ENCODE results near the gene WDR74.
"Not testable (repeated sequence)": the region's sequence is repeated elsewhere in the genome, so short reads cannot be mapped to it uniquely, and the experiment has no call there.

The WDR74 gene

GRCh38 chr11:62842171-62842741 lies 2.9 kb upstream of the WDR74 start:
- no peak for TF ChIP-seq CTCF (IDR thresholded peaks at IDR 0.05; ENCODE audit: extremely low read depth, missing control alignments)
- peak; percentile 26 for DNase-seq (ENCODE audit: low spot score)

- no peak for TF ChIP-seq CTCF (IDR thresholded peaks at IDR 0.05; ENCODE audit: extremely low read depth, missing control alignments)
Observed at GRCh38 chr11:62841361-62842170, 2.2 kb upstream of the WDR74 start.

GRCh38 chr11:62840721-62841360 lies 1.5 kb upstream of the WDR74 start:
- not testable (repeated sequence) for DNase-seq (ENCODE audit: low spot score)

More at GRCh38 chr11:62841361-62842170, 2.2 kb upstream of the WDR74 start:
- DNase-seq (ENCODE audit: low spot score): peak; percentile 87

- no peak for DNase-seq (ENCODE audit: low spot score)
- no peak for TF ChIP-seq CTCF (IDR thresholded peaks at IDR 0.05; ENCODE audit: extremely low read depth, missing control alignments)
Observed at GRCh38 chr11:62835336-62835735, 4.1 kb downstream of the WDR74 start.

GRCh38 chr11:62832336-62833234 lies 6.8 kb downstream of the WDR74 start, which contains the start of gene TEX54:
Gene TEX54, minus strand, starts transcription at chr11:62832841.
- no peak for DNase-seq (ENCODE audit: low spot score)
- TF ChIP-seq CTCF (IDR thresholded peaks at IDR 0.05; ENCODE audit: extremely low read depth, missing control alignments): no peak

GRCh38 chr11:62831520-62832335 lies 7.7 kb downstream of the WDR74 start, which contains the start of gene STX5:
Gene STX5, minus strand, starts transcription at chr11:62832051. Its CDS starts 808 bp downstream, at chr11:62831243.
- TF ChIP-seq CTCF (IDR thresholded peaks at IDR 0.05; ENCODE audit: extremely low read depth, missing control alignments): no peak
- peak; percentile 95 for DNase-seq (ENCODE audit: low spot score)

Data from GM20000 (cell line).